Stimulated activated memory B cell treated with anti-CD40 and anti-IgM and Interleukin-4, amounts not matched to agents 10 μg/mL and 1 μg/mL and 100 μg/mL, for 72 hours (primary cell): ENCODE results near the gene CYP2B6.
"Not testable (repeated sequence)": the region's sequence is repeated elsewhere in the genome, so short reads cannot be mapped to it uniquely, and the experiment has no call there.

Experiments used
- ATAC-seq: fragments of 150-1000 bp; cut with Tn5 transposase; 2 replicates; pipeline ENCODE4 v1.10.0; 2021
- H3K27ac Mint-ChIP-seq: one replicate; pipeline ENCODE4 v1.8.0; 2022; ENCODE audit warnings: mild to moderate bottlenecking, mixed read lengths
- H3K27me3 Mint-ChIP-seq: one replicate; pipeline ENCODE4 v1.8.0; 2022; ENCODE audit warnings: mixed read lengths
- H3K36me3 Mint-ChIP-seq: one replicate; pipeline ENCODE4 v1.8.0; 2022; ENCODE audit warnings: mixed read lengths
- H3K4me1 Mint-ChIP-seq: one replicate; pipeline ENCODE4 v1.8.0; 2022; ENCODE audit warnings: mixed read lengths
- H3K4me3 Mint-ChIP-seq: one replicate; pipeline ENCODE4 v1.8.0; 2022; ENCODE audit warnings: mild to moderate bottlenecking, moderate library complexity, mixed read lengths
- H3K9me3 Mint-ChIP-seq: one replicate; pipeline ENCODE4 v1.8.0; 2022; ENCODE audit warnings: mixed read lengths

The CYP2B6 gene

GRCh38 chr19:41009700-41010235, 18.7 kb downstream of the CYP2B6 start:
- Mint-ChIP-seq H3K4me3 (no peak overlapping the region), H3K36me3 (no peaks in the 10 kb centered on the region), H3K4me1 (no peaks in the 10 kb centered on the region), H3K27ac (no peak overlapping the region), H3K27me3 (peaks cover 68% of the 10 kb centered on the region), H3K9me3 (no peaks in the 10 kb centered on the region)
- no peak for ATAC-seq

GRCh38 chr19:41013359-41013758, 22.3 kb downstream of the CYP2B6 start:
- no peaks in the 10 kb centered on the region for H3K36me3 Mint-ChIP-seq
- no peak for ATAC-seq
- no peak overlapping the region for H3K4me3 Mint-ChIP-seq
- H3K27ac Mint-ChIP-seq = no peak overlapping the region
- no peaks in the 10 kb centered on the region for H3K9me3 Mint-ChIP-seq
- H3K4me1 Mint-ChIP-seq = no peaks in the 10 kb centered on the region
- peaks cover 69% of the 10 kb centered on the region for H3K27me3 Mint-ChIP-seq

GRCh38 chr19:41014643-41015042, 23.6 kb downstream of the CYP2B6 start:
- no peaks in the 10 kb centered on the region for H3K4me1 Mint-ChIP-seq

GRCh38 chr19:41016488-41017071, 25.5 kb downstream of the CYP2B6 start:
- Mint-ChIP-seq H3K9me3 (no peaks in the 10 kb centered on the region), H3K4me1 (no peaks in the 10 kb centered on the region), H3K27me3 (peaks cover 60% of the 10 kb centered on the region), H3K4me3 (no peak overlapping the region), H3K36me3 (no peaks in the 10 kb centered on the region), H3K27ac (no peak overlapping the region)
- no peak for ATAC-seq

More at GRCh38 chr19:41014643-41015042, 23.6 kb downstream of the CYP2B6 start:
- Mint-ChIP-seq H3K4me3 (no peak overlapping the region), H3K9me3 (no peaks in the 10 kb centered on the region), H3K27ac (no peak overlapping the region), H3K27me3 (peaks cover 74% of the 10 kb centered on the region), H3K36me3 (no peaks in the 10 kb centered on the region)
- no peak for ATAC-seq

- ATAC-seq = no peak
- Mint-ChIP-seq H3K27me3 (peaks cover 50% of the 10 kb centered on the region), H3K36me3 (no peaks in the 10 kb centered on the region), H3K9me3 (no peaks in the 10 kb centered on the region), H3K4me3 (no peak overlapping the region), H3K27ac (no peak overlapping the region), H3K4me1 (no peaks in the 10 kb centered on the region)
Measured at GRCh38 chr19:41018736-41019290, 27.7 kb downstream of the CYP2B6 start.

GRCh38 chr19:41019346-41019745, 28.3 kb downstream of the CYP2B6 start:
- Mint-ChIP-seq H3K4me3 (no peak overlapping the region), H3K27me3 (peaks cover 52% of the 10 kb centered on the region)
- ATAC-seq = no peak

GRCh38 chr19:41023193-41023592, 32.1 kb downstream of the CYP2B6 start:
- no peaks in the 10 kb centered on the region for H3K9me3 Mint-ChIP-seq
- peaks cover 62% of the 10 kb centered on the region for H3K27me3 Mint-ChIP-seq
- no peaks in the 10 kb centered on the region for H3K36me3 Mint-ChIP-seq
- no peaks in the 10 kb centered on the region for H3K4me1 Mint-ChIP-seq
- H3K27ac Mint-ChIP-seq = no peak overlapping the region
- H3K4me3 Mint-ChIP-seq = no peak overlapping the region
- no peak for ATAC-seq

More at GRCh38 chr19:41019346-41019745, 28.3 kb downstream of the CYP2B6 start:
- no peaks in the 10 kb centered on the region for H3K4me1 Mint-ChIP-seq
- no peak overlapping the region for H3K27ac Mint-ChIP-seq
- no peaks in the 10 kb centered on the region for H3K36me3 Mint-ChIP-seq
- no peaks in the 10 kb centered on the region for H3K9me3 Mint-ChIP-seq

- H3K9me3 Mint-ChIP-seq = no peaks in the 10 kb centered on the region
- H3K36me3 Mint-ChIP-seq = no peaks in the 10 kb centered on the region
- no peak overlapping the region for H3K4me3 Mint-ChIP-seq
- no peak for ATAC-seq
- no peaks in the 10 kb centered on the region for H3K4me1 Mint-ChIP-seq
- peaks cover 60% of the 10 kb centered on the region for H3K27me3 Mint-ChIP-seq
- H3K27ac Mint-ChIP-seq = no peak overlapping the region
Measured at GRCh38 chr19:41025411-41025810, 34.3 kb downstream of the CYP2B6 start.

GRCh38 chr19:41025871-41026270, 34.8 kb downstream of the CYP2B6 start:
- no peaks in the 10 kb centered on the region for H3K9me3 Mint-ChIP-seq
- H3K4me3 Mint-ChIP-seq = no peak overlapping the region
- no peak overlapping the region for H3K27ac Mint-ChIP-seq
- ATAC-seq = no peak
- no peaks in the 10 kb centered on the region for H3K36me3 Mint-ChIP-seq
- H3K4me1 Mint-ChIP-seq = no peaks in the 10 kb centered on the region
- peaks cover 65% of the 10 kb centered on the region for H3K27me3 Mint-ChIP-seq

GRCh38 chr19:41027273-41027967, 36.3 kb downstream of the CYP2B6 start:
- Mint-ChIP-seq H3K4me3 (no peak overlapping the region), H3K9me3 (no peaks in the 10 kb centered on the region), H3K36me3 (no peaks in the 10 kb centered on the region), H3K4me1 (no peaks in the 10 kb centered on the region), H3K27me3 (peaks cover 78% of the 10 kb centered on the region), H3K27ac (no peak overlapping the region)
- ATAC-seq = no peak

GRCh38 chr19:41029524-41030432, 38.7 kb downstream of the CYP2B6 start:
- Mint-ChIP-seq H3K4me3 (no peak overlapping the region), H3K27me3 (peaks cover 83% of the 10 kb centered on the region), H3K36me3 (no peaks in the 10 kb centered on the region), H3K9me3 (peaks cover 3% of the 10 kb centered on the region), H3K4me1 (no peaks in the 10 kb centered on the region), H3K27ac (no peak overlapping the region)
- ATAC-seq = peak; percentile 50

- Mint-ChIP-seq H3K4me1 (no peaks in the 10 kb centered on the region), H3K27me3 (peaks cover 83% of the 10 kb centered on the region), H3K9me3 (peaks cover 3% of the 10 kb centered on the region), H3K27ac (no peak overlapping the region), H3K36me3 (no peaks in the 10 kb centered on the region), H3K4me3 (no peak overlapping the region)
- no peak for ATAC-seq
Measured at GRCh38 chr19:41030651-41031050, 39.6 kb downstream of the CYP2B6 start.

- Mint-ChIP-seq H3K4me3 (no peak overlapping the region), H3K27ac (no peak overlapping the region), H3K9me3 (peaks cover 3% of the 10 kb centered on the region)
Measured at GRCh38 chr19:41031916-41032315, 40.8 kb downstream of the CYP2B6 start.

GRCh38 chr19:41033324-41033723, 42.2 kb downstream of the CYP2B6 start:
- ATAC-seq, H3K27ac Mint-ChIP-seq, H3K4me1 Mint-ChIP-seq, H3K36me3 Mint-ChIP-seq, H3K4me3 Mint-ChIP-seq, H3K9me3 Mint-ChIP-seq: not testable (repeated sequence)
- peaks cover 77% of the 10 kb centered on the region for H3K27me3 Mint-ChIP-seq

More at GRCh38 chr19:41031916-41032315, 40.8 kb downstream of the CYP2B6 start:
- ATAC-seq = no peak
- no peaks in the 10 kb centered on the region for H3K36me3 Mint-ChIP-seq
- peaks cover 83% of the 10 kb centered on the region for H3K27me3 Mint-ChIP-seq
- H3K4me1 Mint-ChIP-seq = no peaks in the 10 kb centered on the region

- no peaks in the 10 kb centered on the region for H3K36me3 Mint-ChIP-seq
- ATAC-seq = no peak
Measured at GRCh38 chr19:41039806-41040205, 48.7 kb downstream of the CYP2B6 start.

More at GRCh38 chr19:41039806-41040205, 48.7 kb downstream of the CYP2B6 start:
- no peak overlapping the region for H3K4me3 Mint-ChIP-seq
- H3K4me1 Mint-ChIP-seq = no peaks in the 10 kb centered on the region
- peaks cover 10% of the 10 kb centered on the region for H3K9me3 Mint-ChIP-seq
- H3K27ac Mint-ChIP-seq = no peak overlapping the region
- peaks cover 26% of the 10 kb centered on the region for H3K27me3 Mint-ChIP-seq
